Neural progenitor cell (in vitro differentiated cells): ENCODE results near the gene THRAP3. TPM values are rescaled to one million over a fixed set of nuclear protein-coding genes. Genes with fewer than 3 reads are reported as not detected.

ENCODE experiments used
- DNase-seq: peaks from one replicate; pipeline ENCODE4 v3.0.0-alpha.2; 2016; ENCODE audit warnings: low spot score
- H2AFZ ChIP-seq: fragments of 200-600 bp; sonication (generic); replicated peaks from 2 replicates; pipeline ENCODE4 v1.6.1; 2016; ENCODE audit warnings: antibody characterized with exemption
- H3F3A ChIP-seq: fragments of 200-600 bp; sonication (generic); 2 replicates; pipeline ENCODE4 v1.6.1; 2016; ENCODE audit warnings: antibody characterized with exemption, low read depth
- H3K27ac ChIP-seq: fragments of 200-600 bp; sonication (generic); 2 replicates; pipeline ENCODE4 v1.5.1; 2016; ENCODE audit warnings: mild to moderate bottlenecking
- H3K27me3 ChIP-seq: fragments of 200-600 bp; sonication (generic); 2 replicates; pipeline ENCODE4 v1.6.1; 2016; ENCODE audit warnings: mild to moderate bottlenecking, moderate library complexity
- H3K36me3 ChIP-seq: fragments of 200-600 bp; sonication (generic); 2 replicates; pipeline ENCODE4 v1.5.1; 2016
- H3K4me1 ChIP-seq: fragments of 200-600 bp; sonication (generic); 2 replicates; pipeline ENCODE4 v1.6.1; 2016; ENCODE audit warnings: mixed run types
- H3K4me2 ChIP-seq: fragments of 200-600 bp; sonication (generic); 2 replicates; pipeline ENCODE4 v1.6.1; 2016
- H3K4me3 ChIP-seq: fragments of 200-600 bp; sonication (generic); 2 replicates; pipeline ENCODE4 v1.5.1; 2016
- H3K79me2 ChIP-seq: fragments of 200-600 bp; sonication (generic); 2 replicates; pipeline ENCODE4 v1.6.1; 2016; ENCODE audit warnings: low read depth
- H3K9ac ChIP-seq: fragments of 200-600 bp; sonication (generic); 2 replicates; pipeline ENCODE4 v1.6.1; 2016
- H3K9me3 ChIP-seq: fragments of 200-600 bp; sonication (generic); 2 replicates; pipeline ENCODE4 v1.5.1; 2016; ENCODE audit warnings: low read depth
- H4K20me1 ChIP-seq: fragments of 200-600 bp; sonication (generic); 2 replicates; pipeline ENCODE4 v1.6.1; 2016; ENCODE audit warnings: low read depth
- H3K27ac Mint-ChIP-seq: 3 replicates; pipeline ENCODE4 v1.8.0; 2021; ENCODE audit warnings: mixed read lengths
- H3K27me3 Mint-ChIP-seq: 2 replicates; pipeline ENCODE4 v1.8.0; 2022; ENCODE audit warnings: low read depth, mild to moderate bottlenecking, inconsistent platforms, moderate library complexity, mixed read lengths; ENCODE audit not compliant: insufficient read depth
- H3K36me3 Mint-ChIP-seq: 3 replicates; pipeline ENCODE4 v1.8.0; 2021; ENCODE audit warnings: mixed read lengths
- H3K4me1 Mint-ChIP-seq: 3 replicates; pipeline ENCODE4 v1.8.0; 2021; ENCODE audit warnings: mixed read lengths
- H3K4me3 Mint-ChIP-seq: 3 replicates; pipeline ENCODE4 v1.8.0; 2021; ENCODE audit warnings: mild to moderate bottlenecking, moderate library complexity, mixed read lengths
- H3K9me3 Mint-ChIP-seq: 3 replicates; pipeline ENCODE4 v1.8.0; 2020; ENCODE audit warnings: mixed read lengths
- CTCF ChIP-seq: fragments of 200-600 bp; sonication (generic); IDR thresholded peaks from 2 replicates; pipeline ENCODE4 v1.5.1; 2017; ENCODE audit warnings: antibody characterized with exemption, mild to moderate bottlenecking
- EZH2 ChIP-seq: fragments of 200-600 bp; sonication (generic); IDR thresholded peaks from 2 replicates; pipeline ENCODE4 v1.6.1; 2017; ENCODE audit warnings: antibody characterized with exemption, mild to moderate bottlenecking, moderate library complexity
- EZH2phosphoT487 ChIP-seq: fragments of 200-600 bp; sonication (generic); IDR thresholded peaks from 2 replicates; pipeline ENCODE4 v1.6.1; 2017; ENCODE audit warnings: antibody characterized with exemption
- total RNA-seq: library from RNA; depleted of rRNA; stranded (reverse); fragments of >200 nt; gene quantifications from 2 replicates; pipeline ENCODE4 v1.2.3, GENCODE V29; 2015; ENCODE audit warnings: low replicate concordance

The THRAP3 gene
- total RNA-seq, 1 donor from 2014 or later: 138 TPM

GRCh38 chr1:36349241-36349671 is 125.0 kb downstream of the THRAP3 start:
- Histone ChIP-seq H3K79me2 (no peaks in the 10 kb centered on the region), H3K4me1 (peaks cover 18% of the 10 kb centered on the region), H3K36me3 (no peaks in the 10 kb centered on the region), H3K9me3 (no peaks in the 10 kb centered on the region), H3K27me3 (no peaks in the 10 kb centered on the region), H3K27ac (no peak overlapping the region), H4K20me1 (no peaks in the 10 kb centered on the region), H3K4me2 (no peak overlapping the region), H3K4me3 (no peak overlapping the region), H3K9ac (no peak overlapping the region), H3F3A (peaks cover 2% of the 10 kb centered on the region), H2AFZ (no peak overlapping the region)
- H3K36me3 Mint-ChIP-seq: peaks cover 21% of the 10 kb centered on the region
- no peaks in the 10 kb centered on the region for H3K9me3 Mint-ChIP-seq
- H3K4me1 Mint-ChIP-seq: peaks cover 25% of the 10 kb centered on the region
- TF ChIP-seq CTCF: no peak
- TF ChIP-seq EZH2phosphoT487: no peak
- no peak for TF ChIP-seq EZH2
- H3K27ac Mint-ChIP-seq: no peak overlapping the region
- H3K27me3 Mint-ChIP-seq: peaks cover 2% of the 10 kb centered on the region
- no peak overlapping the region for H3K4me3 Mint-ChIP-seq
- no peak for DNase-seq

- H3K4me1 Mint-ChIP-seq: peaks cover 25% of the 10 kb centered on the region
- peak overlapping the region; percentile 97 for H3K27ac Mint-ChIP-seq
- H3K4me1 ChIP-seq: peaks cover 18% of the 10 kb centered on the region
- H2AFZ ChIP-seq: no peak overlapping the region
- no peak overlapping the region for H3K4me3 ChIP-seq
- DNase-seq: no peak
- no peak overlapping the region for H3K9ac ChIP-seq
- H3F3A ChIP-seq: peaks cover 2% of the 10 kb centered on the region
- H3K4me2 ChIP-seq: no peak overlapping the region
- no peaks in the 10 kb centered on the region for H3K27me3 ChIP-seq
- H3K4me3 Mint-ChIP-seq: no peak overlapping the region
- no peaks in the 10 kb centered on the region for H3K9me3 ChIP-seq
- no peaks in the 10 kb centered on the region for H3K9me3 Mint-ChIP-seq
- H3K79me2 ChIP-seq: no peaks in the 10 kb centered on the region
- H4K20me1 ChIP-seq: no peaks in the 10 kb centered on the region
- peaks cover 2% of the 10 kb centered on the region for H3K27me3 Mint-ChIP-seq
- H3K36me3 ChIP-seq: no peaks in the 10 kb centered on the region
- TF ChIP-seq CTCF (no peak), EZH2phosphoT487 (no peak), EZH2 (no peak)
- H3K27ac ChIP-seq: no peak overlapping the region
- H3K36me3 Mint-ChIP-seq: peaks cover 19% of the 10 kb centered on the region
These were observed 125.6 kb downstream of the THRAP3 start for GRCh38 chr1:36349839-36350238.

GRCh38 chr1:36350659-36351226 is 126.5 kb downstream of the THRAP3 start:
- peaks cover 19% of the 10 kb centered on the region for H3K36me3 Mint-ChIP-seq
- no peaks in the 10 kb centered on the region for H3K9me3 Mint-ChIP-seq
- H3K27ac Mint-ChIP-seq: peak overlapping the region; percentile 97
- Histone ChIP-seq H3K27ac (no peak overlapping the region), H3K36me3 (no peaks in the 10 kb centered on the region), H2AFZ (no peak overlapping the region), H3K79me2 (no peaks in the 10 kb centered on the region), H3K27me3 (no peaks in the 10 kb centered on the region), H3K4me3 (no peak overlapping the region), H3K4me2 (peak overlapping the region; percentile 60), H3K4me1 (peaks cover 18% of the 10 kb centered on the region), H3K9ac (no peak overlapping the region), H4K20me1 (no peaks in the 10 kb centered on the region), H3K9me3 (no peaks in the 10 kb centered on the region), H3F3A (peaks cover 2% of the 10 kb centered on the region)
- no peak for DNase-seq
- H3K27me3 Mint-ChIP-seq: peaks cover 2% of the 10 kb centered on the region
- peak overlapping the region; percentile 55 for H3K4me3 Mint-ChIP-seq
- H3K4me1 Mint-ChIP-seq: peaks cover 25% of the 10 kb centered on the region
- TF ChIP-seq EZH2 (no peak), EZH2phosphoT487 (no peak), CTCF (no peak)
